GM19438 (cell line): Measurements from ENCODE around the gene ANKRD9.
"Not testable (repeated sequence)": the region's sequence is repeated elsewhere in the genome, so short reads cannot be mapped to it uniquely, and the experiment has no call there.

Source experiments
- ATAC-seq: cut with Tn5 transposase; IDR thresholded peaks from one replicate; pipeline ENCODE4 v1.9.1; 2021; ENCODE audit warnings: low read depth; ENCODE audit not compliant: unreplicated experiment

Gene ANKRD9

DNA sequence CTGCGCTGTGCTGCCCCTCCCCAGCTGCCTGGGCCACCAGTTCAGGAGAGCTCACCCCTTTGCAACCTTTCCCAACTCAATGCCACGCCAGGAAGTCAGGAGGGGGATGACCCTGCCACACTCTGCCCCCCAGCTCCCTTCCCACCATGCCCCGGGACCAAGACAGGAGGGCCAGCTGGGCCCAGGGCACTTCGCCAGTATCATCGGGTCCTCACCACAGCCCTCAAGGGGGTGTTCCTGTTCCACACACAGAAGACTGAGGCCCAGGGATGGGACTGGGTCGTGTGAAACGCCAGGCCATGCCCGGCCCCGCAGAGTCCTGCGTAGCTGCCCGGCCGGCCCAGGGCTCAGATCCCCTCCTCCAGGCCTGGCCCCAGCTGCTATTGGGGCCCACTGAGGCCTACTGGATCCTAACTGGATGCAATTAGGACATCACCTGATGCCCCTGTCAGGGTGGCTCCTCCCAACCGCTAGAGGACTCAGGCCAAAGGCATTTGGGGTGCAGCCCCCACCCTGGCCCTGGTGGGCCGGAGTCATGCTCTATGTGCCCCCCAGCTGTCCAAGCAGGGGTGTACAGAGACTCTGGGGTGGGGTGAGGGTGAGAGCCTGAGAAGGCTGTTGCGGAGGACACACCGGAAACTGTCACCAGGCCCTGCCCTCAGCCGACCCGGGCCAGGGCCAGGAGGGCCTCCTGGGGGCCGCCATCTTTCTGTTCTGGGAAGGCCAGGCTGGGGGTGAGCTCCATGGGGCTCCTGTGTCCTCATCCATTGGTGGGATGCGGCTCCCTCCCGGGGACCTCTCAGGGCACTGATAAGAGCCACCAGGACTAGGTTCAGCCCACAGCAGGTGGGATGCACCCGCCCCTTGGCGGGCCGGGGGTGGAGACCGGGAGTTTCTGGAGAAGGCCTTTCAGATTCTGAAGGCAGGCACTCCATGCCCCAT is 29.3 kb upstream of the ANKRD9 start:
- no peak for ATAC-seq

DNA sequence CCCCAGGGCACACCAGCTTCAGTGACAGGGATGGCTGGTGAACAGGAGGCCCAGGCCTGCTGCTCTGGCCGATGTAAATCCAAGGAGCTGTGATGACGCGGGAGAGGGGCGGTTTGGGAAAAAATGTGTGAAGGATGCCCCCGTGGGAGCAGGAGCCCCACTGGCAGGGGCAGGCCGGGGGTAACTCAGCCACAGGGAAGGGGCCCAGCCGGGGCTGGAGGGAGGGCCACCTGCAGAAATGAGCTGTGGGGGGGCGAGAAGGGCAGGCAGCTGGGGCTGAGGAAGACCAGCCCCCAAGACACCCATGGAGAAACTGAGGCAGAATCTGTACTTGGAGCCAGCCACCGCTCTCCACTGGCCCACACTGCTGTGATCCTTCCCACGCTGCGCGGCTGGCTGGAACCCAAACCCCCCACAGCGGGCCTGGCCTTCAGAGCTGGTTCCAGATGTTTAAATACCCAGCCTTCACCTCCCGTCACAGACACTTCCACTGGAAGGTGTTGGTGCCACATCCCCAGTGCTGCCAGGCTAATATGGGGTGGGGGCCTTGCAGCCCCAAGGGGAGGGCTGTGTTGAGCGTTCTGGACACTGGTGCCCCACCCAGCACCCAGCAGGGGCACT is 28.5 kb upstream of the ANKRD9 start:
- ATAC-seq, result no peak

DNA sequence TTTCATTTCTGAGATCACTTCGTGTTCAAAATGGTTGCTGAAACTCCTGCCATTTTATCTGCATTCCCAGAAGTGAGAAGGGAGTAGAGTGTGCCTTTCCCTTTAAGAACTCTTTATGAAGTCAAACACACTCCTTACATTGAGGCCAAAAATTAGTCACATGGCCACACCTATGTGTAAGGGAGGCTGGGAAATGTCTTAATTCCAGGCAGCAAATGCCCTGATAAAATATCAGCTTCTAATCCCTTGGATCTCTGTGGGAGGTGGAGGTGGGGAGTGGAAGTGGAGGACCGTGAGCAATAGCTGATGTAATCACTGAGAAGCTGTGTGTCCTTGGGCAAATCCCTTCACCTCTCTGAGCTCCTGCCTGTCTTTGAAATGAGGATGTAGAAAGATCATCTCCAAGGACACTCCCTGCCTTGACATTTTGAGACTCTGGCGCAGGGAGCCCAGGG is 22.7 kb upstream of the ANKRD9 start:
- ATAC-seq, result no peak

DNA sequence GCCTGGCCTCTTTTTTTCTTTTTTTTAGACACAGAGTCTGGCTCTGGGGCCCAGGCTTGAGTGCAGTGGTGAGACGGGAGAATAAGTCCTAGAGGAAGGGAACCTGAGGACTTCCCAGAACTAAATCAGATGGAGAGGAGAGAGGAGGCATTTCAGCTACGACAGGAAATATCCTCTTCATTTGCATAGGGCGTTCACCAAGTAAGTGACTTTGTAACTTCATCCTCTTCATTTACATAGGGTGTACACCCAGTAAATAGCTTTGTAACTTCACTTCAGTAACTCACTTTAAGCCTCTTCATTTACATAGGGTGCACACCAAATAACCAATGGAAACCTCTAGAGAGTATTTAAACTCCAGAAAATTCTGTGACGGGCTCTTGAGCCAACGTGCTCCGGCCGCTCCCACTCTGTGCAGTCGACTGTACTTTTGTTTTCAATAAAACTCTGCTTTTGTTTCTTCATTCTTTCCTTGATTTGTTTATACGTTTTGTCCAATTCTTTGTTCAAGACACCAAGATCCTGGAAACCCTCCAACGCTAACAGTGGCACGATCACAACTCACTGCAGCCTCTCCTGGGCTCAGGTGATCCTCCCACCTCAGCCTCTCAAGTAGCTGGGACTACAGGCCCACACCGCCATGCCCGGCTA is 21.4 kb upstream of the ANKRD9 start:
- no peak for ATAC-seq

DNA sequence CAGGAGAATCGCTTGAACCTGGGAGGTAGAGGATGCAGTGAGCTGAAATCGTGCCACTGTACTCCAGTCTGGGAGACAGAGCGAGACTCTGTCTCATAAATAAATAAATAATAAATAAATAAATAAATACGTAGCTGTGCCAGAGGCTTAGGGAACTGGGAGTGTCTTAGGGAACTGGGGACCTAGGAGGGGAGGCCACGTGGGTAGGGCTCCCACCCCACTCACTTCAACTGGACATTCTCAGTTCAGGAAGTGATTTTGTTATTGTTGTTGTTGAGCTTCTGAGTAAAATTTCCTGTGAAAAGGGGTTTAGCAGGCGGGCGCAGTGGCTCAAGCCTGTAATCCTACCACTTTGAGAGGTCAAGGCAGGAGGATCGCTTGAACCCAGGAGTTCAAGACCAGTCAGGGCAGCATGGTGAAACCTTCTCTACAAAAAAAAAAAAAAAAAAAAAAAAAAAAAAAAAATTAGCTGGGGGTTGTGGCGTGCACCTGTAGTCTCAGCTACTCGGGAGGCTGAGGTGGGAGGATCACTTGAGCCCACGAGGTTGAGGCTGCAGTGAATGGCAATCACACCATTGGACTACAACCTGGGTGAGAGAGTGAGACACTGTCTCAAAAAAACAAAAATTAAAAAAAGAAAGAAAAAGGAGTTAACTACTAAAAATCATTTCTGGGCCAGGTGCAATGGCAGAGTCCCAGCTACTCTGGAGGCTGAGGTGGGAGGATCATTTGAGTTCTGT is 19.0 kb upstream of the ANKRD9 start:
- no peak for ATAC-seq

DNA sequence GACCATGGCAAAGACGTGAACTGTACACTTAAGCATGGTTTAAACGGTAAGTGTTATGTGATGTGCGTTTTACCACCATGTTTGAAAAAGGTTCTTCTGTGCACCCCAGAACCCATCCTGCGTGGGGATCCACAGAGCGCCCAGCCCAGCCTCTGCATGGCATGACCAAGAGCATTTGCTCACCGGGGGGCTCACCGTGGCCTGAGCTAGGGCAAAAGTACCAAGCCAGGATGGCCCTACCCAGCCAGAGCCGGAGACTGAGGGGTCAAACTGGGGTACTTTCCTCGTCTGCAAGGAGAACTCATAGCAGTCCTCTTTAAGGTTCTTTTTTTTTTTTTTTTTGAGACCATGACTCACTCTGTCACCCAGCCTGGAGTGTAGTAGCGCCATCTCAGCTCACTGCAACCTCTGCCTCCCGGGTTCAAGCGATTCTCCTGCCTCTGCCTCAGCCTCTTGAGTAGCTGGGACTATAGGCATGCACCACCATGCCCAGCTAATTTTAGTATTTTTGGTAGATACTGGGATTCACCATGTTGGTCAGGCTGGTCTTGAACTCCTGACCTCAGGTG is 16.4 kb upstream of the ANKRD9 start:
- ATAC-seq, result no peak

DNA sequence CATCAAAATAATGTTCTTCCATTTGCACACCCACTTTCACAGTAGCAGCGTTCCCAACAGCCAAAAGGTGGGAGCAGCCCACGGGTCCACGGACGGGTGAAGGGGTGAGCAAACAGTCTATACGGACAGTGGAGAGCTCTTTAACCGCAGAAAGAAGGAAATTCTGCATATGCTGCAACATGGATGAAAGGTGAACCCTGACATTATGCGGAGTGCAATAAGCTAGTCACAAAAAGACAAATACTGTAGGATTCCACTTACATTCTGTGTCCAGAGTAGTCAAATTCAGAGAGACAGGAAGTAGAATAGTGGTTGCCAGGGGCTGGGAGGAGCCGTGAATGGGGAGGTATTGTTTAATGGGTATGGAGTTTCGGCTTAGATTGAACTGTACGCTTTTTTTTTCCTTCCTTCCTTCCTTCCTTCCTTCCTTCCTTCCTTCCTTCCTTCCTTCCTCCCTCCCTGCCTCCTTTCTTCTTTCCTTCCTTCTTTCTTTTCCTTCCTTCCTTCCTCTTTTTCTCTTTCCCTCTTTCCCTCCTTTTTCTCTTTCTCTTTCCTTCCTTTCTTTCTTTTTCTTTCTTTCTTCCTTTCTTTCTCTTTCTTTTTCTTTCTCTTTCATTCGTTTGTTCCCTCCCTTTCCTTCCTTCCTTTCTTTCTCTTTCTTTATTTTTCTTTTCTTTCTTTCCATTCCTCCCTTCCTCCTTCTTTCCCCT is 15.8 kb upstream of the ANKRD9 start:
- peak; percentile 24 for ATAC-seq

DNA sequence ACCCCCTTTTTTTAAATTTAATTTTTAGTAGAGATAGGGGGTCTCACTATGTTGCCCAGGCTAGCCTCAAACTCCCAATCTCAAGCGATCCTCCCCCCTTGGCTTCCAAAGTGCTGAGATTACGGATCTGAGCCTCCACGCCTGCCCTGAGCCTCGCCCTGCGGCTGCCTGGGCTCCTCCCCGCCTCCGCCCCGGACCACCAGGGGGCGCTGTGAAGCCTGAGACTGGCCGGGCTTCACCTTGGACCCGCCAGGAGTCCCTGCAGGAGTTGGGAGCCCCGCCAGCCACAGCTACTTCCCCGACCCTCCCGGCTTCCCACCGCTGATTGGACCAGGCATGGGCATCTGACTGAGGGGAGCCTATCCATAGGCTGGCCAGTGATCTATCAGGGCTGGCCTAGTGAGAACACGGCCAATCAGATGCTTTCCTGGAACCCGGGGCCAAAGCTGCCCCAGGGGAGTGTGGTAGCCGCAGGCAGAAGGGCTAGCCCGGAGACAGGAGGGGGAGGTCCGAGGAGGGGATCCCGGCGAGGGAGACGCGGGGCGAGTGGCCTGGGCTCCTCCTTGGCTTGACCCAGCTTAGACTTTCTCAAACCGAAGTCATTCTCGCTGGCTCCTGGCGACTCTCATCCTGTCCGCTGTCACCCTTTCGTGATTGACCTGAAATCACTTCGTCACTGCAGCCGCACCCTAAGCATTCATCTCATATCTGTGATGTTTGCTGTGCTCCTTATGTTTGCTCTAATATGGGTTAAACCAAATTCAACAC is 15.1 kb upstream of the ANKRD9 start:
- peak; percentile 98 for ATAC-seq

DNA sequence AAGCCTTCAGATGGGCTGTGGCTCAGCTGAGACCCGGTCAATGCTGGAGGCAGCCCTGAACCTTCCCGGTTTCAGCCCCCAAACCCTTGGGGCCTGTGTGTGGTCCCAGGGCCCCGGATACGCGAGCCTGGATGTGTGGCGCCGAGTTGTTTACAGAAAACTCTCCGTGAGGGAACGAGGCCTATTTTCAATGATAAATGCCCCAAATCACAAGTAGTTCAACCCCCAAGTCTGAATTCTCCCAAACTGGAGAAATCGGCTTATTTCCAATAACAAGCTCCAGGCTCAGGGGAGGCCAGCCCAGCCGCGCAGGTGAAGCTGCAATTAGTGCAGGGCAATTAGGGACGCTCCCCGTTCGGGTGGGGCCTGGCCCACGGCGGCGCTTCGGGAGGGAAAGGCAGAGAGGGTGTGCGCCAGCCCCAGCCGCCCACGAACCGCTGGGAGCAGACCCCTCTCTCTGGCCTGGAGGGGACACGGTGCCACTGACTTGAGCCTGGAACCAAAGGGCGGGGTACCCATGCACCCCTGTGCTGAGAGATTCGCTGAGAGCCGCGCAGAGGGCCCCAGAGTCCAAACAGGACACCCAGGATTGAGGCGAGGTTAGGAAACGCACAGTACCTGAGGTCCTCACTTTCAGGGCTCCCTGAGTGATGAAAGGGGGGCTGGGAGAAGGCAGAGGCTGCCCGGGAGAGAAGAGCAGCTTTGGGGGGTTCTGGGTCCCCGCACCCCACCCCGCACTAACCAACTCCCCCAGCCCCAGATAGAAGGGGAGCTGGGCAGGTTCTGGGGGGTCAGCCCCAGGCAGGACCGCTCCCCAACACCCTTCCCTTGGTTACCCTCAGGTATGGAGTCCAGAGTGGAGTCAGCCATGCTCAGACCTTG is 14.2 kb upstream of the ANKRD9 start:
- peak; percentile 2 for ATAC-seq

DNA sequence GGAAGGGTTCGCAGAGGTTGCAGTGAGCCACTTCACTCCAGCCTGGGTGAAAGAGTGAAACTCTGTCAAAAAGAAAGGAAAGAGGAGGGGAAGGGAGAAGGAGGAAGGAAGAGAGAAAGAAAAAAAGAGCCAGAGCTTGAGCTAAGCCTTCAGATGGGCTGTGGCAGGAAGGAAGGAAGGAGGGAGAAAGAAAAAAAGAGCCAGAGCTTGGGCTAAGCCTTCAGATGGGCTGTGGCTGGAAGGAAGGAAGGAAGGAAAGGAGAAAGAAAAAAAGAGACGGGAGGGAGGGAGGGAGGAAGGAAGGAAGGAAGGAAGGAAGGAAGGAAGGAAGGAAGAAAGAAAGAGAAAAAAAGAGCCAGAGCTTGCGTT is 13.6 kb upstream of the ANKRD9 start:
- ATAC-seq, result no peak

DNA sequence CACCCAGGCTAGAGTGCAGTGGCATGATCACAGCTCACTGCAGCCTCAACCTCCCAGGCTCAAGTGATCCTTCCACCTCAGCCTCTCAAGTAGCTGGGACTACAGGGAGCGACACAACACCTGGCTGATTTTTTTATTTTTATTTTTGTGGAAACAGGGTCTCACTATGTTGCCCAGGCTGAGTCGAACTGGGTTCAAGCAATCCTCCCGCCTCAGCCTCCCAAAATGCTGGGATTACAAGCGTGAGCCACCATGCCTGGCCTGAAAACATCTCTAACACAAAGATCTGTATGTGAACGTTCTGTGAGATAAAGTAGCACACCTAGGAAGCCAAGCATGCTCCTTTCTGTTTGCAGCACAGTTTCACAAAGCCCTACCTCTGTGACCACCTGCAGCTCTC is 10.1 kb upstream of the ANKRD9 start:
- ATAC-seq, result not testable (repeated sequence)

DNA sequence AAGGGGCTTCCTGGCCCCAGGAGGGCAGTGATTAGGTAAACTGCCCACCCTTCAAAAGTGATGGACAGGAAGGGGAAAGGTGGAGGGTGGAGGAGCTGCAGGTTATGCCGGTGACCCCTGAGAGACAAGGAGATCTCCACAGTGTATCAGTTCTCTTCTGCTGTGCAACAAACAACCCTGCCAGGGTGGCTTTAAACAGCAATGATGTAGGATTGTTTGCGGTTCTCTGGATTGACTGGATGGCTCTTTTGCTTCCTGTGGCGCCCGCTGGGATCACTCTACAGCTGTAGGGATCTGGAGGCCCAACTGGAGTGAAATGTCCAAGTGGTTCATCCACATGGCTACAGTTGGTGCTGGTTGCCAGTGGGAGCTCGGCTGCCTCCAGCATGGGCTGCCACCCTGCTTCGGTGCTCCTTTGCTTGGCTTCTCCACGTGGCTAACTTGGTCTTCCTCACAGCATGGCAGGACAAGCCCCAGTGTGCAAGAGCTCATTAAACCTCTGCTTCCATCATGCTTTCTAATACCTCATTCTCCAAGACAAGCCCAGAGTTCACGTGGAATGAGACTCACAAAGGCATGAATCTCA is 8.6 kb upstream of the ANKRD9 start:
- no peak for ATAC-seq

DNA sequence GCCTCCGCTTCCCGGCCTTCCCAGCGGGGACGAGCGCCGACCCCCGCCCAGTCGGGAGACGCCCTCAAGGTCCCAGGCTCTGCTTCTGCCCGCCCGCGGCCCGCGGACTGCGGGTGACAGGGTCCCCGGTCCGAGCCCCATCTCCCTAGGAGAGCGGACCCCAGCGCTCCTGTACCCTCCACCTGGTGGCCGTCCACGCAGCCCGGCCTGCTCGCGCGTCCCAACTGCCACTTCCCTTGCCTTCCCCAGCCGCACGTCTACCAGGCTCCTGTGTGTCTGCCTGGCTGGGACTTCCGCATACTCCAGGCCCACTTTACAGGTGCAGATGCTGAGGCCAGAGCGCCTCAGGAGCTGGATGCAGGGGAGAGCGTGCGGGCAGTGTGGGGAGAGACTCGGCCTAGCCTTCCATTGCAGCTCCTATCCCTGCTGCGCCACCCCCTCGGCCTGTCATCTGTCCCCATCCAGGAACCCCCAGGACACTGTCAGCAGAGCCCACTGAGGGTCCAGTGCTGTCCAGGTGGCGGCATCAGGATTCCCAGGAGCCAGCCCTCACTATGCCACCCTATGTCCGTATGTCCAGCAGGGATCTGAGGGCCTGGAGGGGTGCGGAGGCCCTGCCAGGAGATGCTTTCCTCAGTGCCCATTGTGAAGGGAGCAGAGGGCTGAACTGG is 8.0 kb upstream of the ANKRD9 start:
- ATAC-seq, result peak; percentile 24

DNA sequence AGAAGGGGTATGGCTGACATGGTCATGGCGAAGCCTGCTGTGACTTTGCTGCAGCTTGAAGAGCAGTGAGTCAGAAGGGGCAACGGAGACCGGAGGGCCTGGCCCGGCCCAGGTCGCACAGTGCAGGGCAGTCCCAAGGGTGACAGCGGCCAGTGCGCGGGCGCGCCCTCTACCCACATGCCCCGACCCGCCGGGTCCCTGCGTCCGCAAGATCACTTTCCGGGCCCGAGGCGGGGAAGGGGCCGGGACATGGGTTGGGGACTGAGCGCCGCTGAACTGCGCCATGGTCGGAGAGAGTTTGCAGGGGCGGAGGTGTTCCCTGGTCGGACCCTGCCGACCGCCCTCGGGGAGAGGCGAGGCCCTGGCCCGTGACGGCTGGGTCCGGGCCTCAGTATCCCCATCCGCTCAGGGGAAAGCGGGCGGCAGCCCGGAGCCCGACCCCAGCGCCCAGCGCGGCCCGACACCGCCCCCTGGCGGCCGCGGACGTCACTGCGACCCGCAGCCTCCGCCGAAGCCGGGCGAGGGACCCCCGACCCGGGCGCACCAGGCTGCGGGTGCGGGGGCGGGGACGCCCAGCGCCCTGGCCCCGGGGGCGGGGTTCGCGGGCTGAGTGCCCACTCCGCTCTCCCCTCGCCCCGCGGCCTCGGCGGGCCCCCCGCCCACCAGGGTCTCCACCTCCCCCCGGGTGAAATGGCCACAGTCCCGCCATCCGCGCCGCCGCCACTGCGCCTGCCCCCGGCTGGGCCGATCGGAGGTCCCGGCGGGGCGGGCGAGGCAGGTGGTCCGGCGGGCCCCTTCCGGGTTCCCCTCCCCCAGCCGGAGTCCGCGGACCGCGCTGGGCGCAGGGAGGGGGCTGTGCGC is 7.2 kb upstream of the ANKRD9 start:
- peak; percentile 69 for ATAC-seq

DNA sequence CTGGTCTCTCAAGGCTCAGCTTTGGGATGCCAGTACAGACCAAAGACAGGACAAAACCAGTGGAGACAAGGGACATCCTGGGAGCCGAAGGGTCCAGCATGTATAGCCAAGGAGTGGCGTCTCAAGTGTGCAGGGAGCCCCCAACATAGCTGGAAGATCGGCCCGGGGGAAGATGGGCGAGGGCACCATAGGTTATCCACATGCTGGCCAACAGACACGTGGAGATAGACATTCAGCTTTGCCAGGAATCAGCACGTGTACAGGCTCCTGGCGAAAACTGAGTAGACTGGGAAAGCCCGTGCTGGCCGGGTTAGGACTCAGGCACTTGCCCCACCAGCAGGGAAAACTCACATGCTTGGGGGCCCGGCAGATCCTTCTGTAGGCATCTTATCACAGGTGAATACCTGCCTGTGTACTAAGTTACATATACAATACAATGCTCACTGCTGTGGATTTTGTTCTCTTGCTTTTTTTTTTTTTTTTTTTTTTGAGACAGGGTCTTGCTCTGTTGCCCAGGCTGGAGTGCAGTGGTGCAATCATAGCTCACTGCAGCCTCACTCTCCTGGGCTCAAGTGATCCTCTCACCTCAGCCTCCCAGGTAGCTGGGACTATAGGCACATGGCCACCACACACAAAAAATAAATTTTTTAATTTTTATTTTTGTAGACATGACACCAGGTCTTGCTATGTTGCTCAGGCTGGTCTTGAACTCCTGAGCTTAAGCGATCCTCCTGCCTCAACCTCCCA is 5.6 kb upstream of the ANKRD9 start:
- no peak for ATAC-seq
